ENCODE results near the gene NCOA3.

DNA sequence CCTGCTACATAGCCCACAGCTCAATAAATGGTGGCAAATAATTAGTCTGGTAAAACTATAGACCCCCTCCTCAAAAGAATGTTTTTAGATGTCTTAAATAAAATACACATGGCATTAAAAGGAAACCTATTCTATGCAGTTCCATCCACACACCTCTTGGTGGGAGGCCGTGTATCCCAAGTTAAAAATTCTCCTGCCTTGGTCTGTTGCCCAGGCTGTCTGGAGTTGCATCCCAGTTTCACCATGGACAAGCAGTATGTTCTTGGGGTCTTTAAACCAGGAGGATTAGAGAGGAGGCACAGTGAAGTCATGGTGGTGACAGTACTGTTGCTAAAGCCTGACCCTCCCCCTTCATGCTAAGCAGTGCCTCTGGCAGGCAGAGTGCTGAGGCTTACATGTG, 188.0 kb downstream of the NCOA3 start:
- TF ChIP-seq, protein P1, sequence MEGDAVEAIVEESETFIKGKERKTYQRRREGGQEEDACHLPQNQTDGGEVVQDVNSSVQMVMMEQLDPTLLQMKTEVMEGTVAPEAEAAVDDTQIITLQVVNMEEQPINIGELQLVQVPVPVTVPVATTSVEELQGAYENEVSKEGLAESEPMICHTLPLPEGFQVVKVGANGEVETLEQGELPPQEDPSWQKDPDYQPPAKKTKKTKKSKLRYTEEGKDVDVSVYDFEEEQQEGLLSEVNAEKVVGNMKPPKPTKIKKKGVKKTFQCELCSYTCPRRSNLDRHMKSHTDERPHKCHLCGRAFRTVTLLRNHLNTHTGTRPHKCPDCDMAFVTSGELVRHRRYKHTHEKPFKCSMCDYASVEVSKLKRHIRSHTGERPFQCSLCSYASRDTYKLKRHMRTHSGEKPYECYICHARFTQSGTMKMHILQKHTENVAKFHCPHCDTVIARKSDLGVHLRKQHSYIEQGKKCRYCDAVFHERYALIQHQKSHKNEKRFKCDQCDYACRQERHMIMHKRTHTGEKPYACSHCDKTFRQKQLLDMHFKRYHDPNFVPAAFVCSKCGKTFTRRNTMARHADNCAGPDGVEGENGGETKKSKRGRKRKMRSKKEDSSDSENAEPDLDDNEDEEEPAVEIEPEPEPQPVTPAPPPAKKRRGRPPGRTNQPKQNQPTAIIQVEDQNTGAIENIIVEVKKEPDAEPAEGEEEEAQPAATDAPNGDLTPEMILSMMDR (IDR thresholded peaks at IDR 0.05): no peak
- TF ChIP-seq EP300 (IDR thresholded peaks at IDR 0.05) (no peak), POLR2AphosphoS5 (IDR thresholded peaks at IDR 0.05) (no peak)
